Activated CD8-positive, alpha-beta T cell treated with anti-CD3 and anti-CD28 coated beads for 36 hours (primary cell): ENCODE measurements around the gene HRH1. TPM values are rescaled to one million over a fixed set of nuclear protein-coding genes. Genes with fewer than 3 reads are reported as not detected.
A peak's percentile ranks its signal among the peaks of the same experiment; 100 is the strongest.
"Not testable (repeated sequence)": the region's sequence is repeated elsewhere in the genome, so short reads cannot be mapped to it uniquely, and the experiment has no call there.

Experiments
- ATAC-seq: fragments of 200-7000 bp; cut with Tn5 transposase; one replicate; pipeline ENCODE4 v1.10.0; 2021; ENCODE audit warnings: mild to moderate bottlenecking, moderate library complexity
- CTCF ChIA-PET: fragments of 350-600 bp; sonication (Branson Sonifier 250); formaldehyde crosslinking; loops from one replicate; lab custom pipeline; 2021; ENCODE audit warnings: antibody characterized with exemption; lab: Charles Lee
- POLR2A ChIA-PET: fragments of 350-600 bp; sonication (Branson Sonifier 250); formaldehyde crosslinking; loops from one replicate; lab custom pipeline; 2021; ENCODE audit warnings: antibody characterized with exemption; lab: Charles Lee
- DNase-seq: peaks from one replicate; pipeline ENCODE4 v3.0.0-alpha.2; 2020
- H3K27ac Mint-ChIP-seq: one replicate; pipeline ENCODE4 v1.8.0; 2021; ENCODE audit warnings: mild to moderate bottlenecking, mixed read lengths
- H3K27me3 Mint-ChIP-seq: one replicate; pipeline ENCODE4 v1.8.0; 2021; ENCODE audit warnings: mixed read lengths
- H3K36me3 Mint-ChIP-seq: one replicate; pipeline ENCODE4 v1.8.0; 2021; ENCODE audit warnings: low read depth, mixed read lengths
- H3K4me1 Mint-ChIP-seq: one replicate; pipeline ENCODE4 v1.8.0; 2021; ENCODE audit warnings: low read depth, mixed read lengths
- H3K4me3 Mint-ChIP-seq: one replicate; pipeline ENCODE4 v1.8.0; 2021; ENCODE audit warnings: mild to moderate bottlenecking, moderate library complexity, mixed read lengths
- H3K9me3 Mint-ChIP-seq: one replicate; pipeline ENCODE4 v1.8.0; 2021; ENCODE audit warnings: mixed read lengths
- intact Hi-C: fragments of 100-400 bp; cut with micrococcal nuclease; formaldehyde crosslinking; loops from one replicate; pipeline ENCODE4 v1.10.0; 2022
- total RNA-seq, 2 experiments: library from RNA; stranded (reverse); gene quantifications; one replicate each; pipeline ENCODE4 v1.2.3, GENCODE V29; 2021
- TF ChIP-seq, protein P1 (sequence below): fragments of 200-600 bp; IDR thresholded peaks from one replicate; pipeline ENCODE4 v1.8.0; 2022; ENCODE audit warnings: antibody characterized with exemption, mild to moderate bottlenecking

Gene HRH1, protein sequence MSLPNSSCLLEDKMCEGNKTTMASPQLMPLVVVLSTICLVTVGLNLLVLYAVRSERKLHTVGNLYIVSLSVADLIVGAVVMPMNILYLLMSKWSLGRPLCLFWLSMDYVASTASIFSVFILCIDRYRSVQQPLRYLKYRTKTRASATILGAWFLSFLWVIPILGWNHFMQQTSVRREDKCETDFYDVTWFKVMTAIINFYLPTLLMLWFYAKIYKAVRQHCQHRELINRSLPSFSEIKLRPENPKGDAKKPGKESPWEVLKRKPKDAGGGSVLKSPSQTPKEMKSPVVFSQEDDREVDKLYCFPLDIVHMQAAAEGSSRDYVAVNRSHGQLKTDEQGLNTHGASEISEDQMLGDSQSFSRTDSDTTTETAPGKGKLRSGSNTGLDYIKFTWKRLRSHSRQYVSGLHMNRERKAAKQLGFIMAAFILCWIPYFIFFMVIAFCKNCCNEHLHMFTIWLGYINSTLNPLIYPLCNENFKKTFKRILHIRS
- total RNA-seq, result under 1 TPM; 0.34 to 0.59 TPM

DNA sequence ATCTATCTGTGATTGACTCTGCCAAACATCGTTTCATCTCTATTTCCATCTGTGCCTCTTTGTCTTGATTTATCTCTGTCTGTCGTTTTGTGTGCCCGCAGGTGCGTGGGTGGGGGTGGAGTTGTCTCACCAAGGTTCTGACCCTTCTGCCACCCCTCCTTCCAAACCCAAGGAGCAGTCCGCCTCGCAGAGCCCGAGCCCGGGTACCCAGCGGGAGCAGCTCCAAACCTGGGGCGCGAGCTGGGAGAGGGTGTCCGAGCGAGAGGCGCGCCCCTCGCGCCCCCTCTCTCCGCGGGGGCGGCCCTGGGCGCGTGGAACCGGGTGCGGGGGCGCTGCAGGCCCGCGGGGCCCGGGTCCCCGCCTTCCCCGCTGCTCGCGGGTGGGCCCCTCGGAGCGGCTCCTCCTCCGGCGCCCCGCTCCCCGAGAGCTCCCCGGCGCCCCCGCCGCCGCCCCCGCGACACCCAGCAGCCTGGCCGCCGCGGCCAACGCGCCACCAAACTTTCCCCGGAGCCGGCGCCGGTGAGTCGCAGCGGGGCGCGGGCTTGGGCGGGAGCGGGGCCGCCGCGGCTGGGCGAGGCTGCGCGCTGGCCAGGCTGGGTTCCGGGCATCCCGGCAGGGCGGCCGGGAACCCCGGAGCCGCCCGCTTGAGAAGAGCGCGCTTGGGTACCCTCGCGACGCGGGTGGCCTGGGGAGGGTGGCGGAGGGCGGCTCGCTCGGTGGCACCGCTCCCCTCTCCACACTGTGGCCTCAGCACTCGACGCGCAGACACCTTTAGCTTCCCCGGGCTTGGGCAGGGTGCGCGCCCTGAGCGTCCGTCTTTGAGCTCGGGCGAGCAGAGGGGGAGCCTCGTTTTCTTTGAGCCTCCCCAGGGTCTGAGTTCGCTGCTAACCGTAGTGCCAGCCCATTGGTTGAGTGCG lies at the start of gene HRH1:
Gene HRH1, plus strand, starts transcription at position 458 of the 917 bp plus-strand sequence. CDS start 104,545 bp downstream, outside the sequence.
- CTCF ChIA-PET, result interaction anchor here (0.8 to 1.8 kb wide), 4 partner anchors 94 to 500 kb away, joined by 3 to 8 read pairs (median 4); no protein-coding TSS in a partner anchor
- TF ChIP-seq, protein P1, sequence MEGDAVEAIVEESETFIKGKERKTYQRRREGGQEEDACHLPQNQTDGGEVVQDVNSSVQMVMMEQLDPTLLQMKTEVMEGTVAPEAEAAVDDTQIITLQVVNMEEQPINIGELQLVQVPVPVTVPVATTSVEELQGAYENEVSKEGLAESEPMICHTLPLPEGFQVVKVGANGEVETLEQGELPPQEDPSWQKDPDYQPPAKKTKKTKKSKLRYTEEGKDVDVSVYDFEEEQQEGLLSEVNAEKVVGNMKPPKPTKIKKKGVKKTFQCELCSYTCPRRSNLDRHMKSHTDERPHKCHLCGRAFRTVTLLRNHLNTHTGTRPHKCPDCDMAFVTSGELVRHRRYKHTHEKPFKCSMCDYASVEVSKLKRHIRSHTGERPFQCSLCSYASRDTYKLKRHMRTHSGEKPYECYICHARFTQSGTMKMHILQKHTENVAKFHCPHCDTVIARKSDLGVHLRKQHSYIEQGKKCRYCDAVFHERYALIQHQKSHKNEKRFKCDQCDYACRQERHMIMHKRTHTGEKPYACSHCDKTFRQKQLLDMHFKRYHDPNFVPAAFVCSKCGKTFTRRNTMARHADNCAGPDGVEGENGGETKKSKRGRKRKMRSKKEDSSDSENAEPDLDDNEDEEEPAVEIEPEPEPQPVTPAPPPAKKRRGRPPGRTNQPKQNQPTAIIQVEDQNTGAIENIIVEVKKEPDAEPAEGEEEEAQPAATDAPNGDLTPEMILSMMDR, result no peak
- intact Hi-C loops, result no loop called here
- no peaks in the 10 kb centered on the region for H3K9me3 Mint-ChIP-seq
- peaks cover 55% of the 10 kb centered on the region for H3K27me3 Mint-ChIP-seq
- ATAC-seq (peak; percentile 47), DNase-seq (peak; percentile 40)
- POLR2A ChIA-PET, result interaction anchor here (0.5 kb wide), 1 partner anchor 132 kb away, joined by 3 read pairs; no protein-coding TSS in a partner anchor
- peak within 1 kb of the TSS; percentile 33 for H3K4me3 Mint-ChIP-seq
- no peak within 1 kb of the TSS for H3K27ac Mint-ChIP-seq
- no peaks in the 10 kb centered on the region for H3K36me3 Mint-ChIP-seq
- peaks cover 8% of the 10 kb centered on the region for H3K4me1 Mint-ChIP-seq

DNA sequence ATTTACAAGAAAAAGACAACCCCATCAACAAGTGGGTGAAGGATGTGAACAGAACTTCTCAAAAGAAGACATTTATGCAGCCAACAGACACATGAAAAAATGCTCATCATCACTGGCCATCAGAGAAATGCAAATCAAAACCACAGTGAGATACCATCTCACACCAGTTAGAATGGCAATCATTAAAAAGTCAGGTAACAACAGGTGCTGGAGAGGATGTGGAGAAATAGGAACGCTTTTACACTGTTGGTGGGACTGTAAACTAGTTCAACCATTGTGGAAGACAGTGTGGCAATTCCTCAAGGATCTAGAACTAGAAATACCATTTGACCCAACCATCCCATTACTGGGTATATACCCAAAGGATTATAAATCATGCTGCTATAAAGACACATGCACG lies 41.0 kb upstream of the HRH1 start:
- H3K36me3 Mint-ChIP-seq, POLR2A ChIA-PET, H3K4me3 Mint-ChIP-seq, DNase-seq, CTCF ChIA-PET, H3K4me1 Mint-ChIP-seq, ATAC-seq, intact Hi-C loops, H3K9me3 Mint-ChIP-seq, H3K27ac Mint-ChIP-seq: not testable (repeated sequence)
- H3K27me3 Mint-ChIP-seq, result peaks cover 21% of the 10 kb centered on the region

DNA sequence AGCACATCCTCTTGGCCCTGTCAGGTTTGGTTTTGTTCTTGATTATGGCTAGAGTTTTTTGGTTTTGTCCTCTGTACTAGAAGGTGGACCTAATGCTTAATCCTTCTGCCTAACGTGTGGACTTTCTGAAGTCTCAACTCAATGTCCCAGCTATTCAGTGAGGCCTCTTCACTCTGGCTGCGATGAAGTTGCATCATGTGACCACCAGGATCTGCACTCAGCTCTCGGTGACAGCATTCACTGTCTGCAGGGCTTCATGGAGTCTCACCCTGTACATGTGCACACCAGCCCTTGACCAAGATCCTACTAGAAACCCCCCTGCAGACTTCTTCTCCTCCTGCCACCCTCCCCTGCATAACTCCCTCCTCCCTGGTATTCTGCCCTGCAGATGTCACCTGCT lies 38.7 kb upstream of the HRH1 start:
- Mint-ChIP-seq H3K27ac (no peak overlapping the region), H3K4me3 (no peak overlapping the region), H3K4me1 (no peaks in the 10 kb centered on the region), H3K9me3 (peaks cover 2% of the 10 kb centered on the region), H3K36me3 (no peaks in the 10 kb centered on the region), H3K27me3 (peaks cover 18% of the 10 kb centered on the region)
- DNase-seq, result no peak
- ATAC-seq, result no peak
- ChIA-PET CTCF (no interaction called here), POLR2A (no interaction called here)
- TF ChIP-seq, protein P1, result no peak
- intact Hi-C loops, result no loop called here

DNA sequence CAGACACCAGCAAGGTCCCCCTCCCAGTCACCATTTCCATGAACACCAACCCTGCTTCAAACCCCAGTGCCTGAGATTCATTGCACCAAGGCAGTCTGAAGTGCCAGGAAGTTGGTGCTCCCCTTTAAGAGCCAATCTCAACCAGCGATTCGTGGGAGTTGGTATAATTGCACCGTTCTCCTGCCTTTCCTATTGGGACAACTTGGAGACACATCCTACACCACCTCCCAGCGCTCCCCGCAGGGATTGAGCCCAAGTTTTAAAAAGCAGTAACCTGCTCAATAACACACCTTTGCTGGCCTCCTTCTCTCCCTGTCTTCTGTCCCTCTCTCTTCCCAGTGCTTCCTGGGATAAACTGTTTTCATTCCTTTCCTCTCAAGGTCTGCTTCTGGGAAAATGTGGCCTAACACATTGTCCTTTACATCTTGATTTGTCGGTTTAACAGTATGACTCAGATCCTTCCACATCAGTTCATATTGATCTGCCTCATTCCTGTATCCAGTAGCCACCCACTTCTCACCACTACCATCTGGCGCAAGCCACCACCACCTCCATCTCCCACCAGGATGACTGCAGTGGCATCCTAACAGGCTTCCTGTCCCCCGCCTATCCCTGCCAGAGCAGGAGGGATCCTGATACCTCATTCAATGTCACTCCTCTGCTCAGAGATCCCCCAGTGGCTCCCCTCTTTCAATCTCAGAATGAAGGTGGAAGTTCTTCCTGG lies 37.8 kb upstream of the HRH1 start:
- ChIA-PET CTCF (no interaction called here), POLR2A (no interaction called here)
- H3K27me3 Mint-ChIP-seq, result peaks cover 16% of the 10 kb centered on the region
- peaks cover 2% of the 10 kb centered on the region for H3K9me3 Mint-ChIP-seq
- intact Hi-C loops, result no loop called here
- H3K36me3 Mint-ChIP-seq, result no peaks in the 10 kb centered on the region
- H3K4me1 Mint-ChIP-seq, result no peaks in the 10 kb centered on the region
- ATAC-seq, result no peak
- DNase-seq, result no peak
- H3K27ac Mint-ChIP-seq, result no peak overlapping the region
- H3K4me3 Mint-ChIP-seq, result no peak overlapping the region
- TF ChIP-seq, protein P1, result no peak

DNA sequence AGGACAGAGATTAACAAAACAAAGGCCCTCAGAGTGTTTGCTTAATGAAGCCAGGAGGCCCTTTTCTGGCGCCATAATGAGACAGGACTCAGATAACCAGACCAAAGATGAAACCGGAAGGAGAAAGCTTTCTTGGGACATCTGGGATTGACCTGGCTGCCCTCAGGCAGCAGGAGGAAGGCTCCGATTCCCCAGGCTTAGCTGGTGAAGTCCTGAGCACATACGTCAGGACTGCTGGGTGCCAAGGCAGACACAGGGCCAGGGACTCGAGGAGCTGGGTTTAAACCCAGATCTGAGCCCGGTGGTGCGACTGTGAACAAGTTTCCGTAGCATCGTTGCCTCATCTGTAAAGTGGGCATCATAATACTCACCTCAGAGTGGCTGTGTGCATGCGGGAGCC lies 36.7 kb upstream of the HRH1 start:
- H3K36me3 Mint-ChIP-seq, result no peaks in the 10 kb centered on the region
- CTCF ChIA-PET, result no interaction called here

More for the DNA sequence above, 36.7 kb upstream of the HRH1 start:
- ATAC-seq, result no peak
- intact Hi-C loops, result no loop called here
- H3K9me3 Mint-ChIP-seq, result peaks cover 2% of the 10 kb centered on the region
- DNase-seq, result no peak
- peaks cover 15% of the 10 kb centered on the region for H3K27me3 Mint-ChIP-seq
- TF ChIP-seq, protein P1, result no peak
- H3K4me1 Mint-ChIP-seq, result no peaks in the 10 kb centered on the region
- no peak overlapping the region for H3K27ac Mint-ChIP-seq
- POLR2A ChIA-PET, result no interaction called here
- no peak overlapping the region for H3K4me3 Mint-ChIP-seq
